K562 (cell line): ENCODE data around the gene RNF13. TPM values are rescaled to one million over a fixed set of nuclear protein-coding genes. Genes with fewer than 3 reads are reported as not detected.

ENCODE experiments used
- ATAC-seq: fragments of 200-7000 bp; cut with Tn5 transposase; 3 replicates; pipeline ENCODE4 v1.9.1; 2020; ENCODE audit warnings: moderate library complexity
- BruUV-seq: library from RNA; stranded (reverse); fragments of 400-500 nt; replicated peaks from 2 replicates; lab custom pipeline; 2021; lab: Mats Ljungman, UMichigan
- CTCF ChIA-PET: fragments of 300-600 bp; formaldehyde crosslinking; extraction: SDS; loops from one replicate; lab custom pipeline; 2021; ENCODE audit warnings: low intra/inter-chr PET ratio; lab: Yijun Ruan, JAX
- POLR2A ChIA-PET: fragments of 300-600, 350-650 bp; sonication (Branson Sonifier 250); formaldehyde crosslinking; extraction: SDS; loops from one replicate; lab custom pipeline; 2021; ENCODE audit warnings: antibody characterized with exemption, inconsistent platforms; lab: Yijun Ruan, JAX
- DNase-seq, 4 experiments: peaks; one replicate each; pipeline versions ENCODE4 v3.0.0 to v3.0.0-alpha.2; 2011 to 2018; ENCODE audit warnings: low spot score in 3 of 4, mixed read lengths in 3 of 4; ENCODE audit errors: extremely low read depth in 1 of 4
- FAIRE-seq: peaks from 2 replicates; lab custom pipeline; 2011; peaks lifted over from hg19 to GRCh38; lab: Jason Lieb, UNC
- H2AFZ ChIP-seq: 2 replicates; pipeline ENCODE4 v1.6.0; 2011; ENCODE audit warnings: low read depth, low read length, control low read depth, inconsistent platforms
- H3K27ac ChIP-seq: fragments of 200-600 bp; 3 replicates; pipeline ENCODE4 v1.8.0; 2011; ENCODE audit warnings: low read depth, mild to moderate bottlenecking, control low read depth, inconsistent platforms, low read length, moderate library complexity, mixed read lengths; ENCODE audit errors: extremely low read depth
- H3K27me3 ChIP-seq, 2 experiments: fragments of 300-600 bp in 1 of 2; 2 replicates in 1 of 2; 3 replicates in 1 of 2; pipeline versions ENCODE4 v1.6.0 to v1.8.0; 2011; ENCODE audit warnings: inconsistent platforms in 2 of 2, low read length in 2 of 2, mild to moderate bottlenecking in 1 of 2, mixed read lengths in 1 of 2, moderate library complexity in 1 of 2; ENCODE audit not compliant: control insufficient read depth in 2 of 2, insufficient read depth in 2 of 2
- H3K36me3 ChIP-seq: fragments of 300-600 bp; 3 replicates; pipeline ENCODE4 v1.8.0; 2011; ENCODE audit warnings: mild to moderate bottlenecking, low read length, inconsistent platforms; ENCODE audit not compliant: control insufficient read depth, insufficient read depth
- H3K4me1 ChIP-seq, 2 experiments: fragments of 200-600 bp in 1 of 2; replicated peaks in 1 of 2; 2 replicates in 1 of 2; 3 replicates in 1 of 2; pipeline versions ENCODE4 v1.5.1 to v1.8.0; 2011; ENCODE audit warnings: inconsistent platforms in 2 of 2, low read length in 2 of 2, mild to moderate bottlenecking in 1 of 2, mixed read lengths in 1 of 2, moderate library complexity in 1 of 2; ENCODE audit not compliant: control insufficient read depth in 2 of 2, insufficient read depth in 2 of 2
- H3K4me2 ChIP-seq: 2 replicates; pipeline ENCODE4 v1.6.1; 2011; ENCODE audit warnings: low read length, control low read depth, inconsistent platforms, mixed read lengths; ENCODE audit not compliant: insufficient read depth
- H3K4me3 ChIP-seq: fragments of 200-600 bp; sonication (generic), shearing (Covaris generic); 2 replicates; pipeline ENCODE4 v1.5.1; 2016; ENCODE audit warnings: control low read depth, inconsistent platforms
- H3K79me2 ChIP-seq: fragments of 200-600 bp; 3 replicates; pipeline ENCODE4 v1.8.0; 2011; ENCODE audit warnings: low read length, inconsistent platforms; ENCODE audit not compliant: control insufficient read depth, insufficient read depth
- H3K9ac ChIP-seq, 2 experiments: 2 replicates each; pipeline versions ENCODE4 v1.6.0 to v1.6.1; 2011; ENCODE audit warnings: low read depth in 2 of 2, low read length in 2 of 2, control low read depth in 1 of 2, inconsistent platforms in 1 of 2, mild to moderate bottlenecking in 1 of 2, mixed read lengths in 1 of 2; ENCODE audit not compliant: insufficient read depth in 1 of 2
- H3K9me1 ChIP-seq: one replicate; pipeline ENCODE4 v1.6.0; 2011; ENCODE audit warnings: inconsistent platforms, mild to moderate bottlenecking, low read length, moderate library complexity; ENCODE audit not compliant: control insufficient read depth, insufficient read depth
- H3K9me3 ChIP-seq: replicated peaks from 2 replicates; pipeline ENCODE4 v1.5.1; 2011; ENCODE audit warnings: low read depth, low read length, inconsistent platforms; ENCODE audit not compliant: control insufficient read depth, insufficient read depth
- H4K20me1 ChIP-seq: replicated peaks from 2 replicates; pipeline ENCODE4 v1.6.1; 2011; ENCODE audit warnings: low read length, inconsistent platforms, mixed read lengths; ENCODE audit not compliant: control insufficient read depth, insufficient read depth
- ARID3B ChIP-seq: fragments of 250-450 bp; sonication (Bioruptor Pico); IDR thresholded peaks from 2 replicates; pipeline ENCODE4 v1.4.0; 2020; ENCODE audit warnings: borderline replicate concordance
- CREM ChIP-seq: IDR thresholded peaks from 2 replicates; pipeline ENCODE4 v1.6.1; 2014; ENCODE audit warnings: antibody characterized with exemption, low read depth
- EGR1 ChIP-seq: fragments of 450-650 bp; conservative IDR thresholded peaks from 2 replicates; pipeline ENCODE4 v1.6.1; 2017; ENCODE audit warnings: mild to moderate bottlenecking
- HDAC1 ChIP-seq, 2 experiments: fragments of 450-650 bp; IDR thresholded peaks; 2 replicates each; pipeline ENCODE4 v1.6.1; 2016 to 2017; ENCODE audit warnings: inconsistent platforms in 1 of 2, mild to moderate bottlenecking in 1 of 2, moderate library complexity in 1 of 2
- KAT8 ChIP-seq: fragments of 450-650 bp; IDR thresholded peaks from 2 replicates; pipeline ENCODE4 v1.6.1; 2016; ENCODE audit warnings: low read depth, mild to moderate bottlenecking
- NR2C2 ChIP-seq, 2 experiments: fragments of 200-800 bp in 1 of 2; sonication (Bioruptor generic) in 1 of 2; sonication (generic) in 1 of 2; formaldehyde crosslinking in 1 of 2; IDR thresholded peaks; 2 replicates each; pipeline versions ENCODE4 v1.6.1 to v1.8.0; 2016 to 2022; ENCODE audit warnings: mild to moderate bottlenecking in 1 of 2, missing compliant biosample characterization in 1 of 2, missing genetic modification characterization in 1 of 2, missing genetic modification reagents in 1 of 2
- SREBF1 ChIP-seq: fragments of 150-350 bp; IDR thresholded peaks from 2 replicates; pipeline ENCODE4 v1.6.1; 2014; ENCODE audit warnings: antibody characterized with exemption, low read depth, low read length, borderline replicate concordance
- STAG1 ChIP-seq: sonication (generic); formaldehyde crosslinking; IDR thresholded peaks from 2 replicates; pipeline ENCODE4 v1.5.0; 2020; ENCODE audit warnings: missing genetic modification reagents, borderline replicate concordance
- TFE3 ChIP-seq: fragments of 450-650 bp; formaldehyde crosslinking; IDR thresholded peaks from 2 replicates; pipeline ENCODE4 v1.4.0; 2020; ENCODE audit warnings: mild to moderate bottlenecking, mixed read lengths
- TSHZ1 ChIP-seq: fragments of 250-450 bp; sonication (Bioruptor Pico); IDR thresholded peaks from 2 replicates; pipeline ENCODE4 v1.4.0; 2020; ENCODE audit warnings: mild to moderate bottlenecking, moderate library complexity
- ZHX1 ChIP-seq: fragments of 150-350 bp; conservative IDR thresholded peaks from 2 replicates; pipeline ENCODE4 v1.6.1; 2014; ENCODE audit warnings: low read length
- WGBS: fragments of 100-300 bp; shearing (Covaris generic); methylation state at CpG from one replicate; pipeline ENCODE4 v1.1.6; 2016; ENCODE audit warnings: low coverage, mixed read lengths; ENCODE audit not compliant: insufficient coverage; ENCODE audit errors: missing lambda C conversion rate; 5-methylcytosine and 5-hydroxymethylcytosine counted together
- in situ Hi-C: fragments of 300-500 bp; cut with MboI; formaldehyde crosslinking; loops from 4 replicates; pipeline ENCODE4 v1.15.0; 2018; ENCODE audit warnings: inconsistent platforms, mixed read lengths
- intact Hi-C: fragments of 100-400 bp; cut with micrococcal nuclease; formaldehyde crosslinking; loops from 2 replicates; pipeline ENCODE4 v1.14.2; 2022
- polyA plus RNA-seq, 8 experiments: library from polyadenylated mRNA; depleted of rRNA in 4 of 8; stranded (reverse) in 5 of 8; unstranded in 3 of 8; fragments of >200 nt; fragmentation: Nextera tagmentation in 2 of 8; fragmentation: Illumina TruSeq in 1 of 8; extraction: Ambion mirVana in 2 of 8; extraction: Trizol in 1 of 8; gene quantifications; 2 replicates each; pipeline versions ENCODE4 v1.2.1 to v1.2.3, GENCODE V29; 2011 to 2014; ENCODE audit warnings: inconsistent platforms in 1 of 8, missing spikeins in 1 of 8
- total RNA-seq, 7 experiments: library from RNA; depleted of rRNA in 6 of 7; stranded (reverse); fragments of >200 nt in 6 of 7; fragmentation: Illumina TruSeq in 2 of 7; extraction: Trizol in 2 of 7; gene quantifications; 2 replicates each; pipeline versions ENCODE4 v1.2.1 to v1.2.3, GENCODE V29; 2011 to 2021; ENCODE audit warnings: low replicate concordance in 1 of 7

The RNF13 gene
- total and polyA plus RNA-seq, 9 of the 15 experiments (the other 6 are each of a cell fraction or from before 2014, with no cell fraction given): 12.7 to 35.8 (median 18.9) TPM

- no peak for TF ChIP-seq TFE3 (CRISPR knock-in tag)
Observed at GRCh38 chr3:149820183-149820582, 7.2 kb downstream of the RNF13 start (continued).

- DNase-seq: no peak
- no peak overlapping the region for H2AFZ ChIP-seq
- H3K9me3 ChIP-seq: no peaks in the 10 kb centered on the region; the same call in 1 of the 2 replicates
- no peak overlapping the region for H3K9ac ChIP-seq
- CTCF ChIA-PET: no interaction called here
- no peak for FAIRE-seq
- H3K4me2 ChIP-seq: no peak overlapping the region
- H3K27ac ChIP-seq: no peak overlapping the region
- no peaks in the 10 kb centered on the region for H3K27me3 ChIP-seq
- in situ Hi-C loops (no loop called here), intact Hi-C loops (no loop called here)
- POLR2A ChIA-PET: no interaction called here
- 12% methylated on average over 3 of the region's 3 CpGs for WGBS
- BruUV-seq: no TSS peak
- no peak overlapping the region for H3K4me3 ChIP-seq
- no peak for ATAC-seq
- H4K20me1 ChIP-seq: no peaks in the 10 kb centered on the region
- no peaks in the 10 kb centered on the region for H3K9me1 ChIP-seq
- H3K79me2 ChIP-seq: peaks cover 14% of the 10 kb centered on the region; the same call in 2 of the 3 replicates
- H3K4me1 ChIP-seq: no peaks in the 10 kb centered on the region
- no peaks in the 10 kb centered on the region for H3K36me3 ChIP-seq
- no peak for TF ChIP-seq CREM
- TF ChIP-seq NR2C2 (CRISPR knock-in tag; IDR thresholded peaks at IDR 0.05): no peak
- no peak for TF ChIP-seq NR2C2 (tag; IDR thresholded peaks at IDR 0.05)
- TF ChIP-seq TSHZ1 (CRISPR knock-in tag): no peak
- TF ChIP-seq ZHX1: no peak
- no peak for TF ChIP-seq HDAC1 (IDR thresholded peaks at IDR 0.05)
- TF ChIP-seq STAG1: no peak
- TF ChIP-seq KAT8: no peak
- no peak for TF ChIP-seq SREBF1
- TF ChIP-seq EGR1: no peak
- no peak for TF ChIP-seq ARID3B
Observed at GRCh38 chr3:149826636-149827035, 13.6 kb downstream of the RNF13 start.
